Kidney glomerular epithelial cell (primary cell): ENCODE data around the gene MBOAT7.
A peak's percentile ranks its signal among the peaks of the same experiment; 100 is the strongest.

ENCODE experiments used
- DNase-seq: peaks from one replicate; lab custom pipeline; 2025; lab: John Stamatoyannopoulos, UW

Gene MBOAT7

GRCh38 chr19:54162241-54162805 lies 27.1 kb downstream of the MBOAT7 start:
- no peak for DNase-seq

GRCh38 chr19:54160854-54161253 lies 28.5 kb downstream of the MBOAT7 start:
- no peak for DNase-seq

GRCh38 chr19:54160182-54160811 lies 29.1 kb downstream of the MBOAT7 start:
- no peak for DNase-seq

GRCh38 chr19:54159352-54160181 lies 29.8 kb downstream of the MBOAT7 start, which contains the start of gene LENG1:
TSS of gene LENG1 (minus strand) at chr19:54159721. CDS start at chr19:54159695, 26 bp downstream.
- peak; percentile 100 for DNase-seq

DNA sequence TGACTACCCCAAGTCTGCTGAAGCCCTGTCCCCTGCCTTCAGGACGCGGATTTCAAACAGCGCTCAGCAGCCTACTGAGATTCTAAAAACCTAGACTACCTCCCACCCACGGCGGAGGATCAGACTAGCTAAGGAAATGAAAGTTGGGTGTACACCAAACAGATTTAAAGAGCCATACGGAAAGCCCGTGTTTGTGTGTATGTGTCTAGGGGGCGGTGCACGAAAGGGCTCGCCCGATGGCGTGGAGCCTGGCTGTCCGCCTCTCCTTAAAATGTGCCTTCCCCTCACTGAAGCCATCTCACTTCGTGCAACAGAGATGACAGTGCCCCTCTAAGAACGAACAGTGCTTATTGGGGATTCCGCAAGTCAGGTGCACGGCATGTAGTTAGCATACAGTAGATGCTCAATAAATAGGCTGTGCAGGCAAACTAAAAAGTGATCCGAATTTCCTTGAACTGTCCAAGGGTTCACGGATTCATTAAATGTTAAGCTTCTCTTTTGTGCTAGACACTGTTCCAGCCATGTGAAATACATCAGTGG lies 30.5 kb downstream of the MBOAT7 start:
- DNase-seq = no peak

DNA sequence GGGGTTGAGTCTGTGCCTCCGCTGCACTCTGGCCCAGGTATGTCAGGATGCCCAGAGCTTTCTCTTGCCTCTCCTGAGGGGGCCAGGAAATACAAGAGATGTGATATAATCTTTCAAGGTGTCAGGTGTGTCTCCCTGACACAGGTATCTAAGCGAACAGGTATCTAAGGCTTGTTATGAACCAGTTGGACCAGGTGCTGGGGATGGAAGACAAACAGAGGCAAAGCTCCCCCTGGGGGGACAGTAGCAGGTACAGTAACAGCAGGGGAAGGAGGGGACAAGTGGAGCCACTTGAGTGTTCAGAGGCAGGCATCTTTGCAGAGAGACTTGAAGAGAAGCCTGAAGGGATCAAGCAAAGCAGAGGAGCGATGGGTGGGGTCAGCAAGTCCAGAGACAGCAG lies 32.4 kb downstream of the MBOAT7 start:
- DNase-seq = no peak

- DNase-seq = no peak
Observed at GRCh38 chr19:54156490-54156889, 32.9 kb downstream of the MBOAT7 start.

DNA sequence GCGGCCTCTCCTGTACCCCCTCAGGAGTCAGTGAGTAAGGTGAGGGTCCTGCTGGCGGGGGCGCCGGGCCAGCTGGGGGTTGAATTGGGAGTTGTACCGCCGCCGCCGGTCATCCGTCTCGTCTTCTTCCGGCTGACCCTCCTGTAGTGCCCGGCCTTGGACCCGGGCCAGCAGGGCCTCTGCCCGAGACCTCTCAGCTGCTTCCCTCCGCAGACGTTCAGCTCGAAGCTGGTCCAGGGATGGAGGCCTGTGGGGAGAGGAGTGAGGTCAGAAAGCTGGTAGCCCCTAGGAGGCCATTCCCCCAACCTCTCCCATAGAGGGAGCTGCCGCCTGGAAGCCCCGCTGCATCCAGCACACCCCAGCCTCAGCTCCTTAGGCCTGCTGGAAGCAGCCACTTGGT lies 33.7 kb downstream of the MBOAT7 start:
- DNase-seq = no peak

DNA sequence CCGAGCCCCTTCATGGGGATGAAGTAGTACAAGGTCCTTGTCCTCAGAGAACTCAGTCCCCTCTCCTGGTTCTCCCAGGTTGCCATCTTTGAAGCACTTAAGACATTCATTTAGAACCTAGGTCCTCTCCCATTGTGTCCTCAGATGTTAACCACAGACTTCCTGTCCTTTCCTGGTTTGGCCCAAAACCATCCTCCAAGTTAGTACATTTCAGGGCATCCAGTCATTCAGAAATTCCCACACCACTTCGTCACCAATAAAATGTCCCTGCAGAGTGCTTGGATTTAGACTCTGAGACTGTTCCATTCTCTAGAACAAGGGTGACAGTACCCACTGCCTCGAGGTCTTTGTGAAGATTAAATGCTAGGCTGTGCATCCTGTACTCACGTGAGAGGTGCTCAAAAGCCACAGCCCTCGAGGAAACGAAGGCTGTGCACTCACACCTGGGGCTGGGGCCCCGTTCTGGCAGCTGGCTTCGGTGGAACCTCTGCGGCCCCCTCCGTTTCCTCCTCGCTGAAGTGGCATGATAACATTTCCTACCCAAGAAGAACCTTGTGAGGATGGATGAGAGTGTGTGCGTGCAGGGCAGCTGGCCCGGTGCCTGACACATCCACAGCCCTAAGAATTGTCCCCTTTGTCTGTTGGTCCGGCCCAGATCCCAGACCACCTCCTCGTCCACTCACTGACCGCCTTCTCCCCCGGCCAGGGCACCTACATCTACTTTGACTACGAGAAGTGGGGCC lies 34.6 kb downstream of the MBOAT7 start:
- no peak for DNase-seq

- DNase-seq = no peak
Observed at GRCh38 chr19:54153731-54154326, 35.6 kb downstream of the MBOAT7 start.

DNA sequence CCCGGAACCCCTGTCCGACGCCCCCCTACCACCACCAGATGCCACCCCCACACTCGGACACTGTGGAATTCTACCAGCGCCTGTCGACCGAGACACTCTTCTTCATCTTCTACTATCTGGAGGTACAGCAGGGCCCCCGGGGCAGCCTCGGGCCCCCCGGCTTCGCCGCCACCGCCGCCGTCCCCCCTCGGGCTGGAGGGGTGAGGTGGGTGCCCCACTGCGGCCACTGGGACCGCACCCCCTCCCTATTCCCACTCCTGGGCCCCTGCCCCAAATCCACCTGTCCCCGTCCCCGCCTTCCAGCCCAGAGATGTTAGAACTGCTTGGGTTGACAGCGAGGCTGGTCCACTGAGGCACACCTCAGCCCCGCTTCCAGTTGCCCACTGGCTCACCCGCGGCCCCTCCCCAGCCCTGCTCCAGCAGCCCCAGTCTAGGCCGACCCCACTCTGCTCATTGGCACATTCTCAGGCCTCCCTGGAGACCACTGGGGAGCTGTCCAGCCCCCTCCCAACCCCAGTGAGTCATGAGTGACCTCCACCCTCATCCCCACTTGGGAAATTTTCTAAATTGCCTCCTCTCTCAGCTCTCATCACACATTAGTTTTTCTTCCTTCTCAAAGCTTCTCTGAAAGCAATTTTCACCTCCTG lies 36.4 kb downstream of the MBOAT7 start:
- no peak for DNase-seq

DNA sequence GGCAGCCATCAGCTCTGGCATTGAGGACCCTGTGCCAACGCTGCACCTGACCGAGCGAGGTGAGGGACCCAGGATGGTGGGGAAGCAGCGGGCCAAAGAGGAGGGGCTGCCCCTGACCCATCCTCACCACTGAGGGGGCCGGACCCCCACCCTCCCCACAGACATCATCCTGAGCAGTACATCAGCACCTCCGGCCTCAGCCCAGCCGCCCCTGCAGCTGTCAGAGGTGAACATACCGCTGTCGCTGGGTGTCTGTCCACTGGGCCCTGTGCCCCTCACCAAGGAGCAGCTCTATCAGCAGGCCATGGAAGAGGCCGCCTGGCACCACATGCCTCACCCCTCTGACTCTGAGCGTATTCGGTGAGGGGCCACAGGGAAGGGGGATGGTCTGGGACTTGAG lies 37.1 kb downstream of the MBOAT7 start:
- DNase-seq = no peak

DNA sequence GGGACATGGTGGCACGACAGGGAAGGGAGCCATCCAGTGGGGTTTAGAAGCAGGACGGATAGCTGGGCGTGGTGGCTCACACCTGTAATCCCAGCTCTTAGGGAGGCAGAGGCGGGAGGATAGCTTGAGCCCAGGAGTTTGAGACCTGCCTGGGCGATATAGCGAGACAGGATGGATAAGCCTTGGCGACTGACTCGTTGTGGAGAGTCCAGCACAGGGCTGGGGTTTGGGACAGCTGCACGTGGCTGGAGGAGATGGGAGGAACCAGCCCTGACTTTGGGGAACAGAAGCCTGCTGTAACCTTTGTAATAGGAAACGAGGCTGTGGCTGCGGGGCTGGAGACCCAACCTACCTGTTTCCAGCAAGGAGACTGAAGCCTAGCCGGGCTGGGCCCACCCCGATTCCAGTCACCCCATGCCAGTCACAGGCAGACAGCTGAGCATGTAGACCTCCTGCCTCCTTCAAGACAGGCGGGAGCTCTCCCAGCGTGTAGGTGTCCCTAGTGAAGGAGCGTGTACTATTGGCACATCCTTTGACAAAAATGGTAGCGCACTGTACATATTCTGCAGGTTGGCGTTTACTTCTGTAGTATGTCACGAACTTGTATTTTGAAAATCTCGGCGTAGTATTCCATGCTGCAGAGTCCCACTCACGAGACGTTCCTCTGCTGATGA lies 37.9 kb downstream of the MBOAT7 start:
- DNase-seq = no peak

- no peak for DNase-seq
Observed at GRCh38 chr19:54149021-54149812, 40.2 kb downstream of the MBOAT7 start.

DNA sequence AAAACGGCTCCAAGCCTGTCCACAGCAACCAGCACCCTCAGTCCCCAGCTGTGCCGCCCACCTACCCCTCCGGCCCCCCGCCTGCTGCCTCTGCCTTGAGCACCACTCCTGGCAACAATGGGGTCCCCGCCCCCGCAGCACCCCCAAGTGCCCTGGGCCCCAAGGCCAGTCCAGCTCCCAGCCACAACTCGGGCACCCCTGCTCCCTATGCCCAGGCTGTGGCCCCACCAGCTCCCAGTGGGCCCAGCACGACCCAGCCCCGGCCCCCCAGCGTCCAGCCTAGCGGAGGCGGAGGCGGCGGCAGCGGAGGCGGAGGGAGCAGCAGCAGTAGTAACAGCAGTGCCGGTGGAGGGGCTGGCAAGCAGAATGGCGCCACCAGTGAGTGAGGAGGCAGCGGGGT lies 41.2 kb downstream of the MBOAT7 start:
- no peak for DNase-seq

- DNase-seq = no peak
Observed at GRCh38 chr19:54147676-54148075, 41.7 kb downstream of the MBOAT7 start.

- no peak for DNase-seq
Observed at GRCh38 chr19:54145541-54146158, 43.7 kb downstream of the MBOAT7 start.

DNA sequence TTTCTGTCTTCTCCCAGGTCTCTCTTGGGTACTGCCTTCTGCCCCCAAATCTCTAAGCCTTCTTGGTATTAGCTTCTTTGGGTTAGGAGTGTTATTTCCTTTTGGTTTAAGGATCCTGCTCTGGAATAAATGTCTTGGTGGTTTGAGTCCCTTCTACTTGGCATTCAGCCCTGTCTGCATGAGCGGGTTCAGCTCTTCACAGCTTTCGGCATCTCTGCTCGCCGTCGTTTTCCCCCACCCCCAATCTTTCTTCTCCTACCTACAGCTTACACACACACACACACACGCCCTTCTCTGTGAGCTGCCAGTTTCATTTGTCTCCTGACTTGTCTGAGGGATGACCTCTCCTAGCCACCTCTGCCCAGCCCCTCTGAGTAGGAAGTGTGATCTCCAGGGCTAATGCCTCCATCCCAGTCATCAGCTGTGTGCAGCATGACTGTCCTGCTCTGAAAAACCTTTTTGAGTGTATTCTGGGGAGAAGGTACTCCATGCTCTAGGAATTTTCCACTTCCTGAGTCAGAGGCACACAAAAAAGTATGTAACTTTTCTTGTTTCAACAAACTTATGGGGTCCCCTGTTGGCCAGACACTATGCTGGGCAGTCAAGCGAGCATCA lies 47.1 kb downstream of the MBOAT7 start:
- no peak for DNase-seq

- DNase-seq = no peak
Observed at GRCh38 chr19:54141356-54141755, 48.0 kb downstream of the MBOAT7 start.
